ENCODE results near the gene LINGO1.

DNA sequence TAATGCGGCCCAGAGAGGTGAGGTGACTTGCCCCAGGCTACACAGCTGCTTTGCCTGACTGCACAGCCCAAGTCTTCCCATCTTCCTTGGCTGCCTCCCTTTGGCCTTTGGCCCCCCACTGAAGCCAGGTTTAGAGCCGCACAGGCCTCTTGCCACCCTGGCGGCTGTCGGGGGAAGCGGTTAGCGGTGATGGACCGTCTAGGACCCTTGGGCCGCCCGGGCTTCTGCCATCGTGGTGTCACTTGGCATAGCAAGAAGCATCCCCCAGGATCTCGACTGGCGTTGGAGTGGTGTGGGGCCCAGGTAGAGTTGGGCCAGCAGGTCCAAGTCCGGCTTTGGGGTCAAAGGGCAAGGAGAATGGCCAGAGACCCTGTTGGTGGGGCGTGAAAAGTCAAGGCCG, 61.0 kb downstream of the LINGO1 start:
- TF ChIP-seq, protein P1, sequence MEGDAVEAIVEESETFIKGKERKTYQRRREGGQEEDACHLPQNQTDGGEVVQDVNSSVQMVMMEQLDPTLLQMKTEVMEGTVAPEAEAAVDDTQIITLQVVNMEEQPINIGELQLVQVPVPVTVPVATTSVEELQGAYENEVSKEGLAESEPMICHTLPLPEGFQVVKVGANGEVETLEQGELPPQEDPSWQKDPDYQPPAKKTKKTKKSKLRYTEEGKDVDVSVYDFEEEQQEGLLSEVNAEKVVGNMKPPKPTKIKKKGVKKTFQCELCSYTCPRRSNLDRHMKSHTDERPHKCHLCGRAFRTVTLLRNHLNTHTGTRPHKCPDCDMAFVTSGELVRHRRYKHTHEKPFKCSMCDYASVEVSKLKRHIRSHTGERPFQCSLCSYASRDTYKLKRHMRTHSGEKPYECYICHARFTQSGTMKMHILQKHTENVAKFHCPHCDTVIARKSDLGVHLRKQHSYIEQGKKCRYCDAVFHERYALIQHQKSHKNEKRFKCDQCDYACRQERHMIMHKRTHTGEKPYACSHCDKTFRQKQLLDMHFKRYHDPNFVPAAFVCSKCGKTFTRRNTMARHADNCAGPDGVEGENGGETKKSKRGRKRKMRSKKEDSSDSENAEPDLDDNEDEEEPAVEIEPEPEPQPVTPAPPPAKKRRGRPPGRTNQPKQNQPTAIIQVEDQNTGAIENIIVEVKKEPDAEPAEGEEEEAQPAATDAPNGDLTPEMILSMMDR (IDR thresholded peaks at IDR 0.05), result no peak
- TF ChIP-seq EZH2 (IDR thresholded peaks at IDR 0.05; ENCODE audit: borderline replicate concordance, insufficient read depth, low read depth, low read length, poor library complexity, severe bottlenecking), result no peak

Measured in B cell (primary cell).